GM12878 (cell line): Measurements from ENCODE around the gene FAM193B. TPM values are rescaled to one million over a fixed set of nuclear protein-coding genes. Genes with fewer than 3 reads are reported as not detected.

Source experiments
- EGR1 ChIP-seq, 2 experiments: IDR thresholded peaks; 1 replicate in 1 of 2; 2 replicates in 1 of 2; pipeline ENCODE4 v1.6.1; 2011 to 2012; ENCODE audit warnings: low read depth in 2 of 2, low read length in 2 of 2, borderline replicate concordance in 1 of 2, mild to moderate bottlenecking in 1 of 2, moderate library complexity in 1 of 2
- polyA plus RNA-seq, 11 experiments: library from polyadenylated mRNA; depleted of rRNA in 4 of 11; unstranded in 6 of 11; stranded (reverse) in 5 of 11; fragments of >200 nt; fragmentation: Nextera tagmentation in 4 of 11; fragmentation: Illumina TruSeq in 1 of 11; extraction: Ambion mirVana in 4 of 11; extraction: Trizol in 1 of 11; gene quantifications; 1 replicate in 1 of 11; 2 replicates in 10 of 11; pipeline versions ENCODE4 v1.2.1 to v1.2.3, GENCODE V29; 2011 to 2016; ENCODE audit warnings: inconsistent platforms in 2 of 11, missing spikeins in 2 of 11, low read depth in 1 of 11
- total RNA-seq, 4 experiments: library from RNA; depleted of rRNA in 3 of 4; stranded (reverse); fragments of >200 nt in 3 of 4; fragmentation: Illumina TruSeq in 1 of 4; extraction: Trizol in 1 of 4; gene quantifications; 2 replicates each; pipeline versions ENCODE4 v1.2.1 to v1.2.3, GENCODE V29; 2013 to 2021
- TF ChIP-seq, protein P1 (sequence below): fragments of 450-650 bp; conservative IDR thresholded peaks from 2 replicates; pipeline ENCODE4 v1.6.1; 2017; ENCODE audit warnings: mild to moderate bottlenecking, moderate library complexity
- TF ChIP-seq, protein P2 (sequence below): fragments of 450-650 bp; formaldehyde crosslinking; IDR thresholded peaks from 2 replicates; pipeline ENCODE4 v1.5.0; 2022; ENCODE audit warnings: mild to moderate bottlenecking, missing genetic modification characterization
- TF ChIP-seq, protein P3 (sequence below): IDR thresholded peaks from 2 replicates; pipeline ENCODE4 v1.6.1; 2012; ENCODE audit warnings: mild to moderate bottlenecking, low read depth, low read length

FAM193B gene
- total and polyA plus RNA-seq, 10 of the 15 experiments (the other 5 are each of a cell fraction or from before 2014, with no cell fraction given) = 3.3 to 47.0 (median 25.1) TPM

- TF ChIP-seq, protein P1, sequence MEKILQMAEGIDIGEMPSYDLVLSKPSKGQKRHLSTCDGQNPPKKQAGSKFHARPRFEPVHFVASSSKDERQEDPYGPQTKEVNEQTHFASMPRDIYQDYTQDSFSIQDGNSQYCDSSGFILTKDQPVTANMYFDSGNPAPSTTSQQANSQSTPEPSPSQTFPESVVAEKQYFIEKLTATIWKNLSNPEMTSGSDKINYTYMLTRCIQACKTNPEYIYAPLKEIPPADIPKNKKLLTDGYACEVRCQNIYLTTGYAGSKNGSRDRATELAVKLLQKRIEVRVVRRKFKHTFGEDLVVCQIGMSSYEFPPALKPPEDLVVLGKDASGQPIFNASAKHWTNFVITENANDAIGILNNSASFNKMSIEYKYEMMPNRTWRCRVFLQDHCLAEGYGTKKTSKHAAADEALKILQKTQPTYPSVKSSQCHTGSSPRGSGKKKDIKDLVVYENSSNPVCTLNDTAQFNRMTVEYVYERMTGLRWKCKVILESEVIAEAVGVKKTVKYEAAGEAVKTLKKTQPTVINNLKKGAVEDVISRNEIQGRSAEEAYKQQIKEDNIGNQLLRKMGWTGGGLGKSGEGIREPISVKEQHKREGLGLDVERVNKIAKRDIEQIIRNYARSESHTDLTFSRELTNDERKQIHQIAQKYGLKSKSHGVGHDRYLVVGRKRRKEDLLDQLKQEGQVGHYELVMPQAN = peak; percentile 29; the same call in 1 of the 2 replicates
- TF ChIP-seq, protein P2, sequence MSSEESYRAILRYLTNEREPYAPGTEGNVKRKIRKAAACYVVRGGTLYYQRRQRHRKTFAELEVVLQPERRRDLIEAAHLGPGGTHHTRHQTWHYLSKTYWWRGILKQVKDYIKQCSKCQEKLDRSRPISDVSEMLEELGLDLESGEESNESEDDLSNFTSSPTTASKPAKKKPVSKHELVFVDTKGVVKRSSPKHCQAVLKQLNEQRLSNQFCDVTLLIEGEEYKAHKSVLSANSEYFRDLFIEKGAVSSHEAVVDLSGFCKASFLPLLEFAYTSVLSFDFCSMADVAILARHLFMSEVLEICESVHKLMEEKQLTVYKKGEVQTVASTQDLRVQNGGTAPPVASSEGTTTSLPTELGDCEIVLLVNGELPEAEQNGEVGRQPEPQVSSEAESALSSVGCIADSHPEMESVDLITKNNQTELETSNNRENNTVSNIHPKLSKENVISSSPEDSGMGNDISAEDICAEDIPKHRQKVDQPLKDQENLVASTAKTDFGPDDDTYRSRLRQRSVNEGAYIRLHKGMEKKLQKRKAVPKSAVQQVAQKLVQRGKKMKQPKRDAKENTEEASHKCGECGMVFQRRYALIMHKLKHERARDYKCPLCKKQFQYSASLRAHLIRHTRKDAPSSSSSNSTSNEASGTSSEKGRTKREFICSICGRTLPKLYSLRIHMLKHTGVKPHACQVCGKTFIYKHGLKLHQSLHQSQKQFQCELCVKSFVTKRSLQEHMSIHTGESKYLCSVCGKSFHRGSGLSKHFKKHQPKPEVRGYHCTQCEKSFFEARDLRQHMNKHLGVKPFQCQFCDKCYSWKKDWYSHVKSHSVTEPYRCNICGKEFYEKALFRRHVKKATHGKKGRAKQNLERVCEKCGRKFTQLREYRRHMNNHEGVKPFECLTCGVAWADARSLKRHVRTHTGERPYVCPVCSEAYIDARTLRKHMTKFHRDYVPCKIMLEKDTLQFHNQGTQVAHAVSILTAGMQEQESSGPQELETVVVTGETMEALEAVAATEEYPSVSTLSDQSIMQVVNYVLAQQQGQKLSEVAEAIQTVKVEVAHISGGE = no peak
- TF ChIP-seq, protein P3, sequence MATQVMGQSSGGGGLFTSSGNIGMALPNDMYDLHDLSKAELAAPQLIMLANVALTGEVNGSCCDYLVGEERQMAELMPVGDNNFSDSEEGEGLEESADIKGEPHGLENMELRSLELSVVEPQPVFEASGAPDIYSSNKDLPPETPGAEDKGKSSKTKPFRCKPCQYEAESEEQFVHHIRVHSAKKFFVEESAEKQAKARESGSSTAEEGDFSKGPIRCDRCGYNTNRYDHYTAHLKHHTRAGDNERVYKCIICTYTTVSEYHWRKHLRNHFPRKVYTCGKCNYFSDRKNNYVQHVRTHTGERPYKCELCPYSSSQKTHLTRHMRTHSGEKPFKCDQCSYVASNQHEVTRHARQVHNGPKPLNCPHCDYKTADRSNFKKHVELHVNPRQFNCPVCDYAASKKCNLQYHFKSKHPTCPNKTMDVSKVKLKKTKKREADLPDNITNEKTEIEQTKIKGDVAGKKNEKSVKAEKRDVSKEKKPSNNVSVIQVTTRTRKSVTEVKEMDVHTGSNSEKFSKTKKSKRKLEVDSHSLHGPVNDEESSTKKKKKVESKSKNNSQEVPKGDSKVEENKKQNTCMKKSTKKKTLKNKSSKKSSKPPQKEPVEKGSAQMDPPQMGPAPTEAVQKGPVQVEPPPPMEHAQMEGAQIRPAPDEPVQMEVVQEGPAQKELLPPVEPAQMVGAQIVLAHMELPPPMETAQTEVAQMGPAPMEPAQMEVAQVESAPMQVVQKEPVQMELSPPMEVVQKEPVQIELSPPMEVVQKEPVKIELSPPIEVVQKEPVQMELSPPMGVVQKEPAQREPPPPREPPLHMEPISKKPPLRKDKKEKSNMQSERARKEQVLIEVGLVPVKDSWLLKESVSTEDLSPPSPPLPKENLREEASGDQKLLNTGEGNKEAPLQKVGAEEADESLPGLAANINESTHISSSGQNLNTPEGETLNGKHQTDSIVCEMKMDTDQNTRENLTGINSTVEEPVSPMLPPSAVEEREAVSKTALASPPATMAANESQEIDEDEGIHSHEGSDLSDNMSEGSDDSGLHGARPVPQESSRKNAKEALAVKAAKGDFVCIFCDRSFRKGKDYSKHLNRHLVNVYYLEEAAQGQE = no peak
- TF ChIP-seq EGR1 (IDR thresholded peaks at IDR 0.05; ENCODE audit: borderline replicate concordance in 1 of 2, low read depth in 2 of 2, low read length in 2 of 2) = no peak
Observed at GRCh38 chr5:177501874-177502678, 52.3 kb downstream of the FAM193B start (continued).
